ENCODE results near the gene SPEF1.
"Not testable (repeated sequence)": the region's sequence is repeated elsewhere in the genome, so short reads cannot be mapped to it uniquely, and the experiment has no call there.

Gene SPEF1

GRCh38 chr20:3781153-3781910 lies at the start of gene SPEF1:
Gene SPEF1 (minus strand): TSS chr20:3781448. CDS start chr20:3781287, 161 bp downstream.
- peak; percentile 73 for DNase-seq (ENCODE audit: low spot score)

DNA sequence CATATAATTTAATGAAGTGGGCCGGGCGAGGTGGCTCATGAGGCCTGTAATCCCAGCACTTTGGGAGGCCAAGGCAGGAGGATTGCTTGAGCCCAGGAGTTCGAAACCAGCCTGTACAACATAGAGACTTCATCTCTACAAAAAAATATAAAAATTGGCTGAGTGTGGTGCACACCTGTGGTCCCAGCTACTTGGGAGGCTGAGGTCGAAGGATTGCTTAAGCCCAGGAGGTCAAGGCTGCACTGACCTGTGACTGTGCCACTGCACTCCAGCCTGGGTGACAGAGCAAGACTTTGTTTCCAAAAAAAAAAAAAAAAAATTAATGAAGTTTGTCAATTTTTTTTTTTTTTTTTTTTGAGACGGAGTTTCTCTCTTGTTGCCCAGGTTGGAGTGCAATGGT lies 48.6 kb upstream of the SPEF1 start:
- not testable (repeated sequence) for DNase-seq (ENCODE audit: low spot score)

GRCh38 chr20:3828798-3829197 lies 47.5 kb upstream of the SPEF1 start:
- no peak for DNase-seq (ENCODE audit: low spot score)

DNA sequence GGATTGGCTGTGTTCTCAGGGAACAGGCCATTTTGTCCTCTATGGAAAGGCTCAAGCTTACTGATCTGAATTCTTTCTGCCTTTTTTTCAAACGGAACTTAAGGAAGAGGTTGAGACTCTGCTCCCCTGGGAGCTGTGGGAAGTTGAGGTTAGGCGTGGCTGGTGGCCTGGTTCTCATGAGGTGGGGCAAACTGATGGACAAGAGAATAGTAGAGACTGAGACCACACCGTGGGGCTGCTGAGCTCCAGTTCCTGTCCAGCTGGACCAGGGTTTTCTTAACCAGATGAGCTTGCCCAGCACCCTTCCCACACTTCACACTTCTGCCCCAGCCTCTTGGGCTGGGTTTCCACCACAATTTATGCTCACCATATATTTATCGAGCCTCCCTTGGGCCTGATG lies 45.2 kb upstream of the SPEF1 start:
- DNase-seq (ENCODE audit: low spot score) = no peak

DNA sequence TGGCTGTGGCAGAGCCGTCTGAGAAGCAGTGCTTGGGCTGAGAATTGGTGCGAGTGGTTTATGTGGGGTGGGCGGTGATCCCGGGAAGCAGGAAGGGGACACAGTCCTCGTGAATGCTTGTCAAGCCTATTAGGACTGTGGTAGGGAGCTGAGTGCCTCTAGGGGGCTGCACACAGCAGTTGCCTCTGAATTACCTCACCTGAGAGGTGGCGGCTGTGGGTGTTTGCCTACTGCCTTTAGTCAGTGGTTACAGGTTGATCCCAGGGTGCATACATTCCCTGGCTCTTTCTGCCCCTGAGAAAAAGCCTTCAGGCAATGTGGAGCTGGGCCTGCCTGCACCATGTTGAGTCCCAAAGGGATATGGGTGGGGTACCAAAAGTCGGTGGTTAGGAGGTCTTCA lies 44.3 kb upstream of the SPEF1 start:
- no peak for DNase-seq (ENCODE audit: low spot score)

DNA sequence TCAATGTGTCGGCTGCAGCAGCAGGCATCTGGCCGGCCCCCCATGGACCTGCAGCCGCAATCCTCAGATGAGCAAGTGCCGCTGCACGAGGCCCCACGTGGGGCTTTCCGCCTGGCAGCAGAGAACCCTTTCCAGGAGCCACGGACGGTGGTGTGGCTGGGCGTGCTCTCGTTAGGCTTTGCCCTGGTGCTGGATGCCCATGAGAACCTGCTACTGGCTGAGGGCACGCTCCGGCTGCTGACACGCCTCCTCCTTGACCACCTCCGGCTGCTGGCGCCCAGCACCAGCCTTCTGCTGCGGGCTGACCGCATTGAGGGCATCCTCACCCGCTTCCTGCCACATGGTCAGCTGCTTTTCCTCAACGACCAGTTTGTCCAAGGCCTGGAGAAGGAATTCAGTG lies 42.6 kb upstream of the SPEF1 start:
- DNase-seq (ENCODE audit: low spot score) = no peak

DNA sequence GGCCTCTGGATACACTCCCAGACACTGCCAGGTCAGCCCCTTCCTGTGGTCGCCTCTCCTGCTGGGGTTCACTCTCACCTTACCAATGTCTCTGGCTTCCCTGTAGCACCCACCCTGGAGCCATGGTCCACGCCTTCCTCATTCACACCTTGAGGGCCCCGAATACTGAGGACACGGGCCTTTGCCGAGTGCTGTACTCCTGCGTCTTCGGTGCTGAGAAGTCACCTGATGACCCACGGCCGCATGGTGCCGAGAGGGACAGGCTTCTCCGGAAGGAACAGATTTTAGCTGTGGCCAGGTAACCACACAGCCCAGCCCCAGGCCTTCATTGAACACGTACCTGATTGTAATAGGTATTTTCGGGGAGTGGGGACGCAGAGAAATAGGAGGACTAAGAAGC lies 40.7 kb upstream of the SPEF1 start:
- no peak for DNase-seq (ENCODE audit: low spot score)

GRCh38 chr20:3820901-3821727 lies 39.9 kb upstream of the SPEF1 start:
- no peak for DNase-seq (ENCODE audit: low spot score)

DNA sequence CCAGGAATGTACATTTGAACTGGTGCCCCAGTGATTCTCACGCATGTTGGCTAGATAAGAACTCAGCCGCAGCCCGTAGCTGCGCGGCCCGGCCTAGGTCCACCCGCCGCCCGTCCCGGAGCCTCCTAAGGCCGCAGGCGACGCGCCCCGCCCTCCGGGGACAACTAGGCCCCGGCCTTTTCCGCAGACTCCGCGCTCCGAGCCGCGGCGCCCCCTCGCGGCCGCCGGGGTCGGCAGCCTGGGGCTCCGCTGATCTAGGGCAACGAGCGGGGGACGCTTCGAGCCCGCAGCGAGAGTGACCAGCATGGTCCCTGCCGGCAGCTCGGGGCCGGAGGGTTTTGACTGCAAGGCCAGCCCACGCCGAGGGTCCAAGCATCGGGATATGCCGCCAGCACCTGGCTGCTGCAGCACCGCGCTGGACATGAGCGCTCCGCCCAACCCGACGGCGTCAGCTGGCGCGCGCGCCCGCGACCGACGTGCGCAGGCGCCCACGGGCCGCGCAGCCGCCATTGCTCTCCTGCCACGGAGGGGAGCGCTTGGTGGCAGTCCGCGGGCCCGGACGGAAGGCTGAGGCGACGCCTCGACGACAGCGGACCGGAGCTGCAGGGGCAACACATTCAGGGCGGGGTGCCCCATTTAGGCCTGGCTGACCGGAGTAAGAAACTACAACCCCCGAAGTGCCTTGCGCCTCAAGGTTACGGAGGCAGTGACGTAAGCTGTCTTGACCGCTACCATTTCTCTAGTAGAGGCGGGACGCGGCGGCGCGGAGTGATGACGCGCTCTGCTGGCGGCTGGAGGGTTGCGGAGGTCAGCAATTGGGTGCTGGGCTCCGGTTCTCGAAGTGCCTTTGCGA lies 39.0 kb upstream of the SPEF1 start, which contains the start of gene AP5S1:
AP5S1 (plus strand) TSS at position 500 of the 853 bp plus-strand sequence. CDS start 1,571 bp downstream, outside the sequence.
- DNase-seq (ENCODE audit: low spot score) = peak; percentile 98

- no peak for DNase-seq (ENCODE audit: low spot score)
Observed at GRCh38 chr20:3819411-3820047, 38.3 kb upstream of the SPEF1 start.

- DNase-seq (ENCODE audit: low spot score) = peak; percentile 74
Observed at GRCh38 chr20:3818155-3819151, 37.2 kb upstream of the SPEF1 start.

DNA sequence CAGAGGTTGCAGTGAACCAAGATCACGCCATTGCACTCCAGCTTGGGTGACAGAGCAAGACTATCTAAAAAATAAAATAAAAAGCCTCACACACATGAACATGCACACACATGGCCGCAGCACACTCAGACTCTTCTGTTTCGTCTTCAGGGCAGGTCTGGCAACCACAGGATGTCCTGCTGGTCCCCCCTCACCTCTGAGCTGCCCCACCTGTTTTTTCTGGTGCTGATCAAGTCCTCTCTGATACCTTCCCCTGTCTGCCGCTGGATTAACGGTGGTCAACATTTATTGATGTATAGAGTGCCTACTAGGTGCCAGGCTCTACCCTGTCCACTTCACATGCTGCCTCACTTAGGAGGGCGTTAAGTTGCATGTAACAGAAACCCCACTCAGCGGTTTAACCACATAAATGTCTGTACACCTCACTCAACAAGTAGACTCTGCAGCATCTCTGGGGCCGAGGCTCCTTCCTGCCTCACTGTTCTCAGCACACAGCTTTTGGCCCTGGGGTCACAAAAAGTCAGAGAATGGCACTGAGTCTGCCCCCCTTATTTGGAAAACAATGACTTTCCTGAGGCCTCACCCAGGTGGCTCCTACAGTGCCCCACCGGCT lies 34.6 kb upstream of the SPEF1 start:
- no peak for DNase-seq (ENCODE audit: low spot score)

DNA sequence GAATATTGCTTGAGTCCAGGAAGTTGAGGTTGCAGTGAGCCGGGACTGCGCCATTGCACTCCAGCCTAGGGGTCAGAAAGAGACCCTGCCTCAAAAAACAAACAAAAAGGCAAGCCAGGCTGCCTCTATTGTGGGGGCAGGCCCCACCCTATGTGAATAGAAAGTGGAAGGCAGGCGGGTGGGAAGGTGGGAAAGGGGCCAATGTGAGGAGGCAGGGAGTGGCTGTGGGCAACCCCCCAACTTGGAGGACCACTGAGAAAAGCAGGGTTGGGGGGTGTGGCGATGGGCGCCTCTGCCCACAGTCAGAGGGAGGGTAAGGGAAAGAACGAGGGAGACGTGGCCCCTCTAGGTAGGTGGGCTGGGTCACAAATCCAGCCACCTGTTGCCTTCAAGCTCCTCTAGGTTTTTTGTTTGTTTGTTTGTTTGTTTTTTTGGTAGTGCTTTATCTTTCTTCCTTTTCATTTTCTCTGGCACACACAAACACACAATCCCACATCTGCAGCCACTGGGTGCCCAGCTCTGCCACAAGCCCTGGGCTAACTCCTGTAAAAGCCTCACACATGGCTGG lies 33.8 kb upstream of the SPEF1 start:
- DNase-seq (ENCODE audit: low spot score) = no peak

DNA sequence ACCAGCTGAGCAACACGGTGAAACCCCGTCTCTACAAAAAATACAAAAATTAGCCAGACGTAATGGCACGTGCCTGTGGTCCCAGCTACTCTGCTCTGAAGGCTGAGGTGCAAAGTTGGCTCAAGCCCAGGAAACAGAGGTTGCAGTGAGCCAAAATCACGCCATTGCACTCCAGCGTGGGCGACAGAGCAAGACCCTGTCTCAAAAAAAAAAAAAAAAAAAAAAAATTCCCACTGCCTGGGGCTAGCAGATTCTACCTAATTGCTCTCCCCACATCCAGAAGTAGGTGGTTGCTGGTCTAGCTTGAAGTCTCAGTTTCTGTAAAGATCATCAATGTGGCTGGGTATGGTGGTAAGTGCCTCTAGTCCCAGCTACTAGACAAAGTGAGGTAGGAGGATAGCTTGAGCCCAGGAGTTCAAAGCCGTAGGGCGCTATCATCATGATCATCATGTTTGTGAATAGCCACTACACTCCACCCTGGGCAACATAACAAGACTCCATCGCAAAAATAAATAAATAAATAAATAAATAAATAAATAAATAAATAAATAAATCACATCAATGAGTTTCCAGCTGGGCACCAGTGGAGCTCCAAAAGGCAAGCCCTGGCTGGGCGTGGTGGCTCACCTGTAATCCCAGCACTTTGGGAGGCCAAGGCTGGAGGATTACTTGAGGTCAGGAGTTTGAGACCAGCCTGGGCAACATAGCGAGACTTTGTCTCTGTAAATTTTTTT lies 32.8 kb upstream of the SPEF1 start:
- no peak for DNase-seq (ENCODE audit: low spot score)

DNA sequence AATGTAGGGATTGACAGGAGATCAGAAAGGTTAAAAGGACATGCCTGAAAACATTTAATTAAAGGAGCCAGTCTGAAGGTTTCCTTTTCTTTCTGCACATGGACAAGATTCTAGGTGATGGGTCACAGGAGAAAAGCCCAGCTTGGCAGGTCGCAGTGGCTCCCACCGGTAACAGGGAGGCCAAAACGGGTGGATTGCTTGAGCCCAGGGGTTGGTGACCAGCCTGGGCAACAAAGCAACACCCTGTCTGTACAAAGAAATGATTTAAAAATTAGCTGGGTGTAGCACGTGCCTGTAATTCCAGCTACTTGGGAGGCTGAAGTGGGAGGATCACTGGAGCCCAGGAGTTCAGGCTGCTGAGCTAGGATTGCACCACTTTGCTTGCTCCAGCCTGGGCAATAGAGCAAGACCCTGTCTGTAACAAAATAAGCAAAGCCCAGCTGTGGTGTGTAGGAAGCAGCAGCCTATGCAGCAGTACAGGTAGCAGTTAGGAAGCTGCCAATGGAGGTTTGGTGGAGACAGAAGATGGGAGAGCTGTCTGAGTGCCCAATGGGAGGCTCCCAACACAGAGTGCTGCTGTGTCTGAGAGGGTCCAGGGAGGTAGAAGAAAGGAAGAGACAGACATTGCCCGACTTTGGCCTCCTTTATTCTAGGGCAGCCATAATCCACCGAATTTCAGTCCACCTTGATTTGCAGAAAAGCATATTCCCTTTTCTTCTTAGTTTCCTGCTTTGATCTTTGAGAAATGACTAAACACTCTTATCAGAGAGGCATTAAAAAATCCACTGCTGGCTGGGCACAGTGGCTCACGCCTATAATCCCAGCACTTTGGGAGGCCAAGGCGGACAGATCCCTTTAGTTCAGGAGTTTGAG lies 32.0 kb upstream of the SPEF1 start:
- DNase-seq (ENCODE audit: low spot score) = no peak

DNA sequence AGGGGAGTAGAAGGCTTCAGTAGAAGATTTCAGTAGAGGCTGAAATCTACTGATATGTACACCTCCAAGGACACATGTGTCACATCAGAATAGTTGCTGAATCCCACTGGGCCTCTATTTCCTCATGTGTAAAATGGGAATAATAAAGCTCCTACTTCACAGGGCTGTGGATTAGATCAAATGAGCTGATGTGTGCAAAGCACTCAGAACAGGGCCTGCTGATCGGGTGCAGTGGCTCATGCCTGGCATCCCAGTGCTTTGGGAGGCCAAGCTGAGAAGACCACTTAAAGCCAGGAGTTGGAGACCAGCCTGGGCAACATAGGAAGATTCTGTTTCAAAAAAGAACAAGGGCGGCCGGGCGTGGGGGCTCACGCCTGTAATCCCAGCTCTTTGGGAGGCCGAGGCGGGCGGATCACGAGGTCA lies 31.0 kb upstream of the SPEF1 start:
- DNase-seq (ENCODE audit: low spot score) = no peak

DNA sequence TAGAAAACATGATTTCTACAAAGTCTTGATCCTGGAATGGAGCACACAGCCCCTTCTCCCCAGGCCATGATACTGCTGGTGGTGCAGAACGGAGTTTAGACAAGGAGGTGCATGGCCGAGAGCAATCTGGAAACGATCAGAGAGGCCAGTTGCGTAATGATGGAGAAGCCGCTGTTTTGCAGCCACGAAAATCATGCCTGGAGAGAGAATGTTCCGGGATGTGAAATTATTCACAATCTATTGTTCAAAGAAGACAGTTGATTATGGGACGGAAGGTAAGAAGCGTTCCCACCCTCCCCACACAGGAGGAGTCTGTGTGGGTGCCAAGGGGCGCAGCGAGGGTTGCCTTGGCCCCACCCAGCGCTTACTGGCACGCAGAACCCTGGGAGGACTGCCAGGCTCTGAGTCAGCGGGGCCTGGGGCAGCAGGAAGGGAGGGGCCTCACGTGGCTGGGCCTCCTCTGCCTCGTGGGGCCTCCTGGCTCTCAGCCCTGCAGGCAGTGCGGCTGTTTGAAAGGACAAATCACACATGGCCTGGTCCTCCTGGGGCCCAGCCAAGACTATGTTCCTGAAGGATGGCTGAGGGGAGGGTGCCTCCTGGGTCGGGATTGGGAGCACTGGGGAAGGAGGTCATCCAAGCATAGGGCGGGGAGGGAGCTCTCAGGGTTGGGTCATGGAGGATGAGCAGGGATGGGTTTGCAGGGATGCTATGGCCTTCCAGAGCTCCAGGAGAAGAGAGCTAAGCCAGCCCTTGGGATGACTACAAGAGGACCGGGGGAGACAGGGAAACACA lies 30.4 kb upstream of the SPEF1 start:
- peak; percentile 96 for DNase-seq (ENCODE audit: low spot score)
